HCT116 (cell line): Measurements from ENCODE around the gene KSR2. TPM values are rescaled to one million over a fixed set of nuclear protein-coding genes. Genes with fewer than 3 reads are reported as not detected.

Experiments
- ATAC-seq: fragments of 200-7000 bp; cut with Tn5 transposase; 2 replicates; pipeline ENCODE4 v1.9.1; 2020; ENCODE audit warnings: mild to moderate bottlenecking, moderate library complexity
- BruUV-seq: library from RNA; stranded (reverse); fragments of 400-500 nt; replicated peaks from 2 replicates; lab custom pipeline; 2021; lab: Mats Ljungman, UMichigan
- CTCF ChIA-PET: fragments of 300-600 bp; sonication (Branson Sonifier 250); formaldehyde crosslinking; loops from one replicate; lab custom pipeline; 2021; ENCODE audit warnings: antibody characterized with exemption; lab: Charles Lee
- POLR2A ChIA-PET: fragments of 300-600, 350-600 bp; sonication (Branson Sonifier 250); formaldehyde crosslinking; loops from one replicate; lab custom pipeline; 2021; ENCODE audit warnings: antibody characterized with exemption; lab: Charles Lee
- RAD21 ChIA-PET, 2 experiments: fragments of 300-600 bp; sonication (Branson Sonifier 250); formaldehyde crosslinking; loops; one replicate each; lab custom pipeline; 2023; ENCODE audit warnings: low total read pairs in 2 of 2; ENCODE audit not compliant: uncharacterized antibody in 2 of 2, unreplicated experiment in 2 of 2, low non-redundant PET in 1 of 2; lab: Charles Lee
- DNase-seq: peaks from one replicate; pipeline ENCODE4 v3.0.0-alpha.2; 2010; ENCODE audit warnings: low read depth, low spot score
- H2AFZ ChIP-seq: fragments of 200-600 bp; shearing (Covaris generic), sonication (generic); 2 replicates; pipeline ENCODE4 v1.6.1; 2017; ENCODE audit warnings: low read depth, mixed run types, mixed read lengths, antibody characterized with exemption, low read length; ENCODE audit not compliant: poor library complexity, severe bottlenecking
- H3K27ac ChIP-seq: 2 replicates; pipeline ENCODE4 v1.5.1; 2012; ENCODE audit warnings: low read depth, low read length
- H3K27me3 ChIP-seq: fragments of 200-600 bp; sonication (generic); 2 replicates; pipeline ENCODE4 v1.6.1; 2016; ENCODE audit warnings: mixed run types, low read length, mixed read lengths; ENCODE audit not compliant: insufficient read depth
- H3K36me3 ChIP-seq, 2 experiments: fragments of 200-500 bp in 1 of 2; fragments of 200-600 bp in 1 of 2; sonication (Bioruptor generic) in 1 of 2; sonication (generic) in 1 of 2; 2 replicates each; pipeline versions ENCODE4 v1.5.1 to v1.6.1; 2014 to 2016; ENCODE audit warnings: low read length in 2 of 2, inconsistent platforms in 1 of 2, mixed read lengths in 1 of 2, mixed run types in 1 of 2; ENCODE audit not compliant: insufficient read depth in 2 of 2, control insufficient read depth in 1 of 2
- H3K4me1 ChIP-seq, 2 experiments: fragments of 200-600 bp in 1 of 2; sonication (generic) in 1 of 2; 2 replicates each; pipeline versions ENCODE4 v1.5.1 to v1.6.1; 2012 to 2017; ENCODE audit warnings: low read length in 2 of 2, inconsistent platforms in 1 of 2, mild to moderate bottlenecking in 1 of 2, mixed read lengths in 1 of 2, mixed run types in 1 of 2, moderate library complexity in 1 of 2; ENCODE audit not compliant: insufficient read depth in 2 of 2, control insufficient read depth in 1 of 2
- H3K4me2 ChIP-seq: fragments of 200-600 bp; sonication (generic); 2 replicates; pipeline ENCODE4 v1.6.1; 2017; ENCODE audit warnings: mixed run types, low read length, mixed read lengths
- H3K4me3 ChIP-seq, 2 experiments: fragments of 200-600 bp in 1 of 2; sonication (generic) in 1 of 2; replicated peaks in 1 of 2; 2 replicates each; pipeline ENCODE4 v1.5.1; 2011 to 2016; ENCODE audit warnings: low read length in 2 of 2, control low read depth in 1 of 2, low read depth in 1 of 2, mild to moderate bottlenecking in 1 of 2, mixed read lengths in 1 of 2, mixed run types in 1 of 2
- H3K79me2 ChIP-seq: fragments of 200-600 bp; sonication (generic); 2 replicates; pipeline ENCODE4 v1.6.1; 2017; ENCODE audit warnings: mild to moderate bottlenecking, mixed run types, low read length, moderate library complexity, mixed read lengths; ENCODE audit not compliant: insufficient read depth
- H3K9ac ChIP-seq: fragments of 200-600 bp; sonication (generic); 2 replicates; pipeline ENCODE4 v1.6.1; 2016; ENCODE audit warnings: low read length, mixed read lengths
- H3K9me2 ChIP-seq: fragments of 200-600 bp; sonication (generic), shearing (Covaris generic); 2 replicates; pipeline ENCODE4 v1.6.1; 2017; ENCODE audit warnings: mixed run types, mild to moderate bottlenecking, moderate library complexity; ENCODE audit not compliant: insufficient read depth
- H3K9me3 ChIP-seq, 2 experiments: fragments of 200-500 bp in 1 of 2; fragments of 200-600 bp in 1 of 2; sonication (Bioruptor generic) in 1 of 2; sonication (generic) in 1 of 2; 2 replicates each; pipeline ENCODE4 v1.6.1; 2014 to 2017; ENCODE audit warnings: low read length in 2 of 2, mixed read lengths in 2 of 2, inconsistent platforms in 1 of 2, low read depth in 1 of 2, mild to moderate bottlenecking in 1 of 2, mixed run types in 1 of 2, moderate library complexity in 1 of 2; ENCODE audit not compliant: control insufficient read depth in 1 of 2, insufficient read depth in 1 of 2
- H4K20me1 ChIP-seq: fragments of 200-600 bp; sonication (generic), shearing (Covaris generic); 2 replicates; pipeline ENCODE4 v1.6.1; 2017; ENCODE audit warnings: mixed run types, mild to moderate bottlenecking, moderate library complexity; ENCODE audit not compliant: insufficient read depth
- CEBPB ChIP-seq: IDR thresholded peaks from 2 replicates; pipeline ENCODE4 v1.6.1; 2012; ENCODE audit warnings: low read depth
- EGR1 ChIP-seq: IDR thresholded peaks from 2 replicates; pipeline ENCODE4 v1.6.1; 2012; ENCODE audit warnings: low read depth
- FOSL1 ChIP-seq: IDR thresholded peaks from 2 replicates; pipeline ENCODE4 v1.6.1; 2012; ENCODE audit warnings: low read depth
- JUND ChIP-seq: IDR thresholded peaks from 2 replicates; pipeline ENCODE4 v1.6.1; 2012
- POLR2A ChIP-seq: IDR thresholded peaks from 2 replicates; pipeline ENCODE4 v1.7.0; 2011; ENCODE audit warnings: borderline replicate concordance; ENCODE audit not compliant: insufficient read depth, insufficient read length; ENCODE audit errors: extremely low read depth
- POLR2AphosphoS5 ChIP-seq: IDR thresholded peaks from 2 replicates; pipeline ENCODE4 v1.6.1; 2011; ENCODE audit warnings: mild to moderate bottlenecking, low read depth, low read length, moderate library complexity
- RAD21 ChIP-seq: IDR thresholded peaks from 2 replicates; pipeline ENCODE4 v1.6.1; 2012; ENCODE audit warnings: low read depth, mild to moderate bottlenecking
- SP1 ChIP-seq: IDR thresholded peaks from 2 replicates; pipeline ENCODE4 v1.6.1; 2012; ENCODE audit warnings: low read depth
- SRF ChIP-seq: IDR thresholded peaks from 2 replicates; pipeline ENCODE4 v1.6.1; 2012; ENCODE audit warnings: low read depth
- TCF7L2 ChIP-seq: IDR thresholded peaks from 2 replicates; pipeline ENCODE4 v1.7.0; 2011; ENCODE audit warnings: borderline replicate concordance, inconsistent platforms; ENCODE audit not compliant: insufficient read depth, insufficient read length; ENCODE audit errors: extremely low read depth
- YY1 ChIP-seq: IDR thresholded peaks from 2 replicates; pipeline ENCODE4 v1.6.1; 2011; ENCODE audit warnings: low read length, low read depth, moderate library complexity, mild to moderate bottlenecking; ENCODE audit not compliant: insufficient replicate concordance; ENCODE audit errors: extremely low read depth
- ZBTB33 ChIP-seq: IDR thresholded peaks from 2 replicates; pipeline ENCODE4 v1.6.1; 2011; ENCODE audit warnings: mild to moderate bottlenecking, low read length, moderate library complexity; ENCODE audit not compliant: insufficient replicate concordance; ENCODE audit errors: extremely low read depth
- ZFX ChIP-seq: fragments of 450-650 bp; IDR thresholded peaks from 2 replicates; pipeline ENCODE4 v1.6.1; 2017
- intact Hi-C: fragments of 100-400 bp; cut with micrococcal nuclease; formaldehyde crosslinking; loops from 2 replicates; pipeline ENCODE4 v1.10.0; 2022
- total RNA-seq: library from RNA; stranded (reverse); gene quantifications from one replicate; pipeline ENCODE4 v1.2.1, GENCODE V29; 2021; ENCODE audit not compliant: unreplicated experiment

KSR2 gene
- total RNA-seq, 1 experiment from 2014 or later = 10.1 TPM

- Histone ChIP-seq H3K27ac (no peak overlapping the region), H3K36me3 (no peaks in the 10 kb centered on the region), H4K20me1 (no peaks in the 10 kb centered on the region; the same call in 1 of the 2 replicates), H3K9ac (no peak overlapping the region), H3K4me2 (no peak overlapping the region), H3K9me3 (no peaks in the 10 kb centered on the region), H3K79me2 (no peaks in the 10 kb centered on the region), H3K4me1 (no peaks in the 10 kb centered on the region), H3K4me3 (no peak overlapping the region), H3K27me3 (no peaks in the 10 kb centered on the region), H2AFZ (no peak overlapping the region), H3K9me2 (no peaks in the 10 kb centered on the region)
- ChIA-PET CTCF (no interaction called here), RAD21 (no interaction called here), POLR2A (no interaction called here)
- no peak for ATAC-seq
- intact Hi-C loops = no loop called here
- TF ChIP-seq SRF (no peak), SP1 (no peak), POLR2AphosphoS5 (no peak), RAD21 (no peak), TCF7L2 (no peak), ZBTB33 (no peak), EGR1 (no peak), FOSL1 (no peak), JUND (no peak), CEBPB (no peak), POLR2A (no peak), YY1 (no peak), ZFX (no peak)
- DNase-seq = no peak
- no TSS peak for BruUV-seq
Observed at GRCh38 chr12:117760990-117761389, 207.8 kb downstream of the KSR2 start.
